Measurements from ENCODE around the gene PIMREG.

Gene PIMREG, protein sequence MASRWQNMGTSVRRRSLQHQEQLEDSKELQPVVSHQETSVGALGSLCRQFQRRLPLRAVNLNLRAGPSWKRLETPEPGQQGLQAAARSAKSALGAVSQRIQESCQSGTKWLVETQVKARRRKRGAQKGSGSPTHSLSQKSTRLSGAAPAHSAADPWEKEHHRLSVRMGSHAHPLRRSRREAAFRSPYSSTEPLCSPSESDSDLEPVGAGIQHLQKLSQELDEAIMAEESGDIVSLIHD

DNA sequence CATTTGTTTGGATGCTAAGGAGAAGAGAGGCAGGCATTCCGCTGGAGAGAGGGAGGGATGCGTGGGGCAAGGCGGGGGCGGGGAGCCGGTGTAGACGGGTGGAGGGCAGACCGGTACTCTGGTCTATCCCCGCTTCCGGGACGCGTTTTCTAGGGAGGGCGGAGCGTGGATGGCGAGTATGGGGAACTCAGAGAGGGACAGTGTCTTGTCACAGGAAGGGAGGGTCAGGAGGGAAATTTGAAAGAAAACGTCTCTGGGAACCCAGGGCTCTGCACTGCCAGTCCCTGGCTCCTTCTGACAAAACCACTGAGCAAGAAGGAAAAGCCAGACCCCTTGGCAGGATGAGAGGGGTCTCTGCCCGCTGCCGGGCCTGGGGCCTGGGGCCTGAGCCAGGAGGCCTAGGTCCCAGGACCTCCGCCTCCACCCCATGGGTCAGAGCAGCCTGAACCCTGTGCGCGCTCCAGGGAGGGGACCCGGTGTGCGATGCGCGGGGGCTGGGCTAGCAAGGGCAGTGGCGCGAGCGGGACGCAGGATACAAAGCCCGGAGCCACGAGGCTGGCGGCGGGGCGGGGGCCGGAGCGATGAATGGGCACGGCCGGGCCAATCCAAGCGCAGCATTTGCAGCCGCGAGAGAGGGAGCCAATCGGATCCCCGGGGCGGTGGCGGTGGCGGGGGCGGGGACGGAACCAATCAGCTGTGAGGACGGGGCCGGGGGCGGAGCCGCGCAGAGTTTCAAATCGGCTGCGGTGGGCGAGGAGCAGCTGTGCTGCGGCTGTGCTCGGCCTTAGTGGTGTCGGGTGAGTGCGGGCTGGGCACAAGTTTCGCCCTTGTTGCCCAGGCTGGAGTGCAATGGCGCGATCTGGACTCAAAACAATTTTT is at the start of gene PIMREG:
TSS of gene PIMREG (plus strand) at position 764 of the 879 bp plus-strand sequence. CDS start 656 bp downstream, outside the sequence.
- Histone ChIP-seq H3K4me1 (ENCODE audit: insufficient read depth, low read length) (peaks cover 29% of the 10 kb centered on the region), H3K4me3 (ENCODE audit: low read depth in 1 of 2, low read length in 2 of 2) (peak within 1 kb of the TSS; percentile 23 to 82; a peak in 3 of 4 replicates), H4K20me1 (ENCODE audit: insufficient read depth, low read length) (no peaks in the 10 kb centered on the region), H3K79me2 (ENCODE audit: insufficient read depth, low read length) (0 out of 2 replicates have a peak, but pooled peaks cover 3% of the 10 kb centered on the region), H3K36me3 (ENCODE audit: insufficient read depth, low read length) (peaks cover 26% of the 10 kb centered on the region), H3K27ac (ENCODE audit: low read length) (peak within 1 kb of the TSS; percentile 93), H3K4me2 (ENCODE audit: insufficient read depth, low read length) (peak within 1 kb of the TSS; percentile 88), H3K27me3 (ENCODE audit: insufficient read depth, low read length, poor library complexity) (peaks cover 16% of the 10 kb centered on the region), H2AFZ (ENCODE audit: low read depth, low read length) (peak within 1 kb of the TSS; percentile 85), H3K9ac (ENCODE audit: low read depth, low read length) (peak within 1 kb of the TSS; percentile 80), H3K9me3 (ENCODE audit: insufficient read depth, low read length, severe bottlenecking) (no peaks in the 10 kb centered on the region)
- DNase-seq (peak; percentile 95), ATAC-seq (ENCODE audit: insufficient read depth, low read depth) (peak; percentile 95)
- TF ChIP-seq, protein P1, sequence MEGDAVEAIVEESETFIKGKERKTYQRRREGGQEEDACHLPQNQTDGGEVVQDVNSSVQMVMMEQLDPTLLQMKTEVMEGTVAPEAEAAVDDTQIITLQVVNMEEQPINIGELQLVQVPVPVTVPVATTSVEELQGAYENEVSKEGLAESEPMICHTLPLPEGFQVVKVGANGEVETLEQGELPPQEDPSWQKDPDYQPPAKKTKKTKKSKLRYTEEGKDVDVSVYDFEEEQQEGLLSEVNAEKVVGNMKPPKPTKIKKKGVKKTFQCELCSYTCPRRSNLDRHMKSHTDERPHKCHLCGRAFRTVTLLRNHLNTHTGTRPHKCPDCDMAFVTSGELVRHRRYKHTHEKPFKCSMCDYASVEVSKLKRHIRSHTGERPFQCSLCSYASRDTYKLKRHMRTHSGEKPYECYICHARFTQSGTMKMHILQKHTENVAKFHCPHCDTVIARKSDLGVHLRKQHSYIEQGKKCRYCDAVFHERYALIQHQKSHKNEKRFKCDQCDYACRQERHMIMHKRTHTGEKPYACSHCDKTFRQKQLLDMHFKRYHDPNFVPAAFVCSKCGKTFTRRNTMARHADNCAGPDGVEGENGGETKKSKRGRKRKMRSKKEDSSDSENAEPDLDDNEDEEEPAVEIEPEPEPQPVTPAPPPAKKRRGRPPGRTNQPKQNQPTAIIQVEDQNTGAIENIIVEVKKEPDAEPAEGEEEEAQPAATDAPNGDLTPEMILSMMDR (IDR thresholded peaks at IDR 0.05; ENCODE audit: borderline replicate concordance, extremely low read depth, low read length, poor library complexity, severe bottlenecking): no peak
- TF ChIP-seq EZH2 (IDR thresholded peaks at IDR 0.05; ENCODE audit: borderline replicate concordance, low read depth, low read length, severe bottlenecking): no peak

DNA sequence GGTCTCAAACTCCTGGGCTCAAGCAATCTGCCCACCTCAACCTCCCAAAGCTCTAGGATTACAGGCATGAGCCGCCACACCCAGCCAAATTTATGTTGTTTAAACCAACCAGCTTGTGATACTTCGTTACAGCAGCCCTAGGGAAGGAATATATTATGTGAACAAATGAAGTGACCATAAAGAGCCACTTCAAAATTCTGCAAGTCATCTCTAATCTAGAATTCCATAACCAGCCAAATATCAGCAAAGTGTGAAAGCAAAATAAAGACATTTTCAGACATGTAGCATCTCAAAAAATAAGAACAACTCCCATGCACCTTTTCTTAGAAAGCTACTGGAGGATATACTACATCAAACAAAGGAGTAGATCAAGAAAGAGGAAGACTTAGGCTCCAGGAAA is 45.3 kb upstream of the PIMREG start:
- Histone ChIP-seq H2AFZ (ENCODE audit: low read depth, low read length) (no peak overlapping the region), H3K27ac (ENCODE audit: low read length) (no peak overlapping the region), H3K9ac (ENCODE audit: low read depth, low read length) (no peak overlapping the region), H3K9me3 (ENCODE audit: insufficient read depth, low read length, severe bottlenecking) (no peaks in the 10 kb centered on the region), H3K79me2 (ENCODE audit: insufficient read depth, low read length) (no peaks in the 10 kb centered on the region), H3K36me3 (ENCODE audit: insufficient read depth, low read length) (no peaks in the 10 kb centered on the region), H3K27me3 (ENCODE audit: insufficient read depth, low read length, poor library complexity) (peaks cover 9% of the 10 kb centered on the region), H4K20me1 (ENCODE audit: insufficient read depth, low read length) (no peaks in the 10 kb centered on the region), H3K4me2 (ENCODE audit: insufficient read depth, low read length) (no peak overlapping the region), H3K4me3 (ENCODE audit: low read depth in 1 of 2, low read length in 2 of 2) (no peak overlapping the region), H3K4me1 (ENCODE audit: insufficient read depth, low read length) (no peaks in the 10 kb centered on the region)
- DNase-seq: no peak
- no peak for ATAC-seq (ENCODE audit: insufficient read depth, low read depth)
- TF ChIP-seq EZH2 (IDR thresholded peaks at IDR 0.05; ENCODE audit: borderline replicate concordance, low read depth, low read length, severe bottlenecking): no peak
- TF ChIP-seq, protein P1 (IDR thresholded peaks at IDR 0.05; ENCODE audit: borderline replicate concordance, extremely low read depth, low read length, poor library complexity, severe bottlenecking): no peak

DNA sequence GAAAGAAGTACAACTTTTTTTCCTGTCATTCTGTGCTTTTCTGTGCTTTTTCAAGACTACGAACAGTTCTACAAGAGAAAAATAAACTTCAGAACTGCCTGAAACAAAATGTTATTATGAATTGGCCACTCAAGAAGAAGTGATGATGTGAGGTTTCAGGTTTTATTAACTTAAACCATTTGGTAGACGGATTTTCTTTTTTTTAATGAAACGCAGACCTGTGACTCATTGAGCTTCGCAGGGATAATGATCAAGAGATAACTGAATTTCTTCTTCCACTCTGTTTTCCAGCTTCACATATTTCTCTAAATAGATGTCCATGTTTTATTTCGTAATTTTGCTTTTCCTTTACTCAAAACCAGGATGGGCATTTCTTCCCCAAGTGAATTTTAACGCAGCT is 42.0 kb upstream of the PIMREG start:
- Histone ChIP-seq H3K27me3 (ENCODE audit: insufficient read depth, low read length, poor library complexity) (peaks cover 9% of the 10 kb centered on the region), H4K20me1 (ENCODE audit: insufficient read depth, low read length) (peaks cover 5% of the 10 kb centered on the region; the same call in 1 of the 2 replicates), H3K4me1 (ENCODE audit: insufficient read depth, low read length) (no peaks in the 10 kb centered on the region), H2AFZ (ENCODE audit: low read depth, low read length) (no peak overlapping the region), H3K27ac (ENCODE audit: low read length) (no peak overlapping the region), H3K36me3 (ENCODE audit: insufficient read depth, low read length) (no peaks in the 10 kb centered on the region), H3K79me2 (ENCODE audit: insufficient read depth, low read length) (no peaks in the 10 kb centered on the region), H3K4me2 (ENCODE audit: insufficient read depth, low read length) (no peak overlapping the region), H3K4me3 (ENCODE audit: low read depth in 1 of 2, low read length in 2 of 2) (no peak overlapping the region), H3K9ac (ENCODE audit: low read depth, low read length) (no peak overlapping the region), H3K9me3 (ENCODE audit: insufficient read depth, low read length, severe bottlenecking) (no peaks in the 10 kb centered on the region)
- TF ChIP-seq, protein P1 (IDR thresholded peaks at IDR 0.05; ENCODE audit: borderline replicate concordance, extremely low read depth, low read length, poor library complexity, severe bottlenecking): no peak
- TF ChIP-seq EZH2 (IDR thresholded peaks at IDR 0.05; ENCODE audit: borderline replicate concordance, low read depth, low read length, severe bottlenecking): no peak
- DNase-seq: no peak
- no peak for ATAC-seq (ENCODE audit: insufficient read depth, low read depth)
